ENCODE measurements around the gene MKX.

- TF ChIP-seq CTCF (IDR thresholded peaks at IDR 0.05) (no peak), POLR2AphosphoS5 (IDR thresholded peaks at IDR 0.05) (no peak), POLR2A (IDR thresholded peaks at IDR 0.05) (no peak), EP300 (IDR thresholded peaks at IDR 0.05; ENCODE audit: low read depth) (no peak)
Measured at GRCh38 chr10:27730041-27730440, 15.6 kb downstream of the MKX start.

All from transverse colon (tissue), 4 donors.